ENCODE results near the gene LAMTOR1. TPM values are rescaled to one million over a fixed set of nuclear protein-coding genes. Genes with fewer than 3 reads are reported as not detected.

The LAMTOR1 gene
- total RNA-seq, 1 donor from 2014 or later = 100 TPM

GRCh38 chr11:72085621-72086351 lies 17.3 kb downstream of the LAMTOR1 start:
- Histone ChIP-seq H3K27ac (no peak overlapping the region), H3K4me3 (no peak overlapping the region), H3K4me1 (peaks cover 10% of the 10 kb centered on the region), H3K27me3 (no peaks in the 10 kb centered on the region), H3K36me3 (peaks cover 29% of the 10 kb centered on the region), H3K9me3 (no peaks in the 10 kb centered on the region)
- no peak for TF ChIP-seq CTCF (IDR thresholded peaks at IDR 0.05)
- ATAC-seq = no peak
- no peak for DNase-seq
- intact Hi-C loops (cut with DNase I) = loop anchor here (5.0 kb wide), 1 partner anchor 58 kb away; no protein-coding TSS in a partner anchor

- DNase-seq = no peak
- H3K27ac ChIP-seq = no peak overlapping the region
- no peak for TF ChIP-seq CTCF (IDR thresholded peaks at IDR 0.05)
- intact Hi-C loops (cut with DNase I) = loop anchor here (5.0 kb wide), 1 partner anchor 58 kb away; no protein-coding TSS in a partner anchor
- peaks cover 28% of the 10 kb centered on the region for H3K36me3 ChIP-seq
- no peak overlapping the region for H3K4me3 ChIP-seq
- no peaks in the 10 kb centered on the region for H3K9me3 ChIP-seq
- H3K4me1 ChIP-seq = peaks cover 10% of the 10 kb centered on the region
- no peaks in the 10 kb centered on the region for H3K27me3 ChIP-seq
- ATAC-seq = no peak
These were observed 18.1 kb downstream of the LAMTOR1 start for GRCh38 chr11:72084965-72085364.

- TF ChIP-seq CTCF (IDR thresholded peaks at IDR 0.05) = no peak
- H3K9me3 ChIP-seq = no peaks in the 10 kb centered on the region
- H3K36me3 ChIP-seq = peaks cover 19% of the 10 kb centered on the region
- no peak for ATAC-seq
- H3K4me3 ChIP-seq = no peak overlapping the region
- intact Hi-C loops (cut with DNase I) = no loop called here
- H3K4me1 ChIP-seq = peaks cover 16% of the 10 kb centered on the region
- no peak for DNase-seq
- no peaks in the 10 kb centered on the region for H3K27me3 ChIP-seq
- no peak overlapping the region for H3K27ac ChIP-seq
These were observed 19.0 kb downstream of the LAMTOR1 start for GRCh38 chr11:72084076-72084475.

- Histone ChIP-seq H3K27ac (no peak overlapping the region), H3K9me3 (no peaks in the 10 kb centered on the region), H3K36me3 (peaks cover 14% of the 10 kb centered on the region), H3K4me3 (no peak overlapping the region), H3K4me1 (peaks cover 20% of the 10 kb centered on the region), H3K27me3 (no peaks in the 10 kb centered on the region)
- TF ChIP-seq CTCF (IDR thresholded peaks at IDR 0.05) = no peak
- ATAC-seq (no peak), DNase-seq (no peak)
- intact Hi-C loops (cut with DNase I) = no loop called here
These were observed 19.7 kb downstream of the LAMTOR1 start for GRCh38 chr11:72083414-72083813.

- Histone ChIP-seq H3K27me3 (no peaks in the 10 kb centered on the region), H3K4me1 (peaks cover 20% of the 10 kb centered on the region), H3K36me3 (peaks cover 3% of the 10 kb centered on the region), H3K4me3 (no peak overlapping the region), H3K9me3 (no peaks in the 10 kb centered on the region), H3K27ac (peak overlapping the region; percentile 93)
- no peak for TF ChIP-seq CTCF (IDR thresholded peaks at IDR 0.05)
- intact Hi-C loops (cut with DNase I) = no loop called here
- no peak for DNase-seq
- ATAC-seq = no peak
These were observed 21.2 kb downstream of the LAMTOR1 start for GRCh38 chr11:72081821-72082453.
